Measurements from ENCODE around the gene PIK3CB.
A peak's percentile ranks its signal among the peaks of the same experiment; 100 is the strongest.

Gene PIK3CB

GRCh38 chr3:138678086-138678485 is 156.6 kb downstream of the PIK3CB start:
- no peak for DNase-seq

DNA sequence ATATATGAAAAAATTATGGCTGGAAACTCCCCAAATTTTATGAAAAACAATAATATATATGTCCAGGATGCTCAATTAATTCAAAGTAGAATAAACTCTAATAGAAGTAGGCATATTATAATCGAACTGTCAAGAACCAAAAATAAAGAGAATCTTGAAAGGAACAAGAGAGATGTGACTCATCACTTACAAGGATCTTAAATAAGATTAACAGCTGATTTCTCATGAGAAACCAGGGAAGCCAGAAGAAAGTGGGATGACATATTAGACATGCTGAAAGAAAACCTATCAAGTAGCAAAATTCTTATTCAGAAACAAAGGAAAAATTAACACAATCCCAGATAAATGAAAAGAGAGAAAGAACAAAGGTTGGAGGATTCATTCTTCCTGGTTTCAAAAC is 159.3 kb downstream of the PIK3CB start:
- no peak for DNase-seq

DNA sequence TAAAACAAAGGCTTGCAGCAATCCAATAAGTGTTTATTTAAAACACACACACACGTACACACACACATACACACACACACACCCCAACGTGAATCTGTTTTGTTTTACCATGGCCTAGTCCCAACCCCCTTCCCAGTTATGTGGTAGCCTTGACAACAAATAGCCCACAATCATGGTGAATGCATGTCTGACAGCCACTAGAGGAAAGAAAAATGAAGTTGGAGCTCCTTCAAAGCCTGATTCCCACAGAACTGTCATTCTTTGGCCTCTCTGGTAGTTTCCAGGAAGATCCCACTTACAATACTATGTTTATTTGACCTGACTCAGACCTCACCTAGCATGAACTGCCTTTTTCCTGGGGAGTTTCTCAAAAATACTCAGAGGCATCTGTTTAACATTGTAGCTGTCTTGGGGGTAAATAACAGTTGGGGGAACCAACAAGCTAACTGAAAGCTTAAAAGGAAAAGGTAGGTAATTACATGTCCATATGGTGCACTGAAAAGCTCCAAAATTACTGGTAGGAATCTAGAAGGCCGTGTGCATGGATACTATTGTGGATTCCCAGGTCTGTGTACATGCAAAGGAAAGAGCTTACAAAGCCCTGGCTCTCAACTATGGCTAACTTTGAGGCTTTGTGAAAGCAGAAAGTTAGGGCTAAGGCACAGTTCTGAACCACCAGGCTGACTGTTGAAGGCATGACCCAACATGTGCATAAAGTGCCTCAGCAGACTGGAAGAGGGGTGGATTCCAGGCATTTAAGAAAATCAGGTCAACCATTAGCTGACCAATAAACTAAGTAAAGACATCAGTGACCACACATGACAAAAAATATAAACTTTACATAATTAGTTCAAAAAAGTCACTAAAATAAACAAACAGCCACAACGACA is 160.8 kb downstream of the PIK3CB start:
- no peak for DNase-seq

- no peak for DNase-seq
Measured at GRCh38 chr3:138670407-138670806, 164.3 kb downstream of the PIK3CB start.

DNA sequence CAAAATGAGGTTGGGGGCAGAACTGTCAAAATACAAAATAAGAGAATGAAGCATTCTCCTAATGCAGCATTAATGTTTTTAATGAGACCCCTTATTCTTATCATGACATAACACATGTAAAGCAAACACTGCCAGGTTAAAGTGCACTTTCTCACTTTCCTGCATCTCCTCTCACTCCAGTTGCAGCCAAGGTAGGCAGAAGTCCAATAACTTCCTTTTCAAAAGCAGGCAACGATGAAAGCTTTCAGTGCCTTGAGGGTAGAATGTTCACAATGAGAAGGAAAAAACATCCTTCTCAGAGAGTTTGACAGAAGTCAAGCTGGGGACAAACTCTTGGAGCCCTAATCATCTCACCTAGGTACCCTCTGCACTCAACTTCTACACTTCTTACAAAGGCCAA is 166.6 kb downstream of the PIK3CB start:
- no peak for DNase-seq

DNA sequence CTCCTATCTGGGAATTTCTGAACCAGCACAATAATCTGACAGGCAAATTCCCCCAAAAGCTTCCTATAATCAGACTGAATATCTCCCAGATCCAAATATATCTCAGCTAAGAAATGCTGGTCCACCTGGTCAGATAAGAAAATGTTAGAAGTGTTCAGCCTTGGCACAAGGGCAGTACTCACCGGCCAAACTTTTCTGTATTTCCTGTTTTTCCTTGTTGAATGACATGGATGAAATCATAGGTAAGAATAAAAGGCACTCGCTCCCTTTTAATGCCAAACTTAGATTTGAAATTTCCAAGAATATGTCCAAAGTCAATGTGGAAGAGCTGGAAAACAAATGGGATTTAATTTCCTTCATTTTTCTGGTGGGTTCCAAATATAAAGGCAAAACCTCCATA is 177.2 kb downstream of the PIK3CB start:
- DNase-seq = no peak

DNA sequence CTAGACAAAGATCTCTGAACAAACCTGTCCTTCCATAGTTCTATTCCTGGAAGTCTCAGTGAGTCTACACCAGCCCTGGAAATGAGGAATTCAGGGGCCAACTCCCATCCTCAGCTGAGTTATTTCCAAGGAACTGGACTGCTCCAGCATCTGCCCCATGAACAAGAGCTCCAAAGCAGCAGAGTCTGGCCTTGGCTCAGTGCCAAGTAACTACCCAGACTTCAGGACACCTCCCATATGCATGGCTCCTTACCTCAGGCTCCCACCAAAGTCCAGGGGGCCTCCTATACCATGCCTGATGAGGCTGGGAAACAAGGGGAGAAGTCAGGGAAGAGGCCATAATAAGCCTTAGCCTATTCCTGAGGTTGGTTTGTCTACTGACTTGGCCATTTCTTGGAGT is 181.2 kb downstream of the PIK3CB start:
- DNase-seq = peak; percentile 1

- no peak for DNase-seq
Measured at GRCh38 chr3:138649134-138649533, 185.6 kb downstream of the PIK3CB start.

DNA sequence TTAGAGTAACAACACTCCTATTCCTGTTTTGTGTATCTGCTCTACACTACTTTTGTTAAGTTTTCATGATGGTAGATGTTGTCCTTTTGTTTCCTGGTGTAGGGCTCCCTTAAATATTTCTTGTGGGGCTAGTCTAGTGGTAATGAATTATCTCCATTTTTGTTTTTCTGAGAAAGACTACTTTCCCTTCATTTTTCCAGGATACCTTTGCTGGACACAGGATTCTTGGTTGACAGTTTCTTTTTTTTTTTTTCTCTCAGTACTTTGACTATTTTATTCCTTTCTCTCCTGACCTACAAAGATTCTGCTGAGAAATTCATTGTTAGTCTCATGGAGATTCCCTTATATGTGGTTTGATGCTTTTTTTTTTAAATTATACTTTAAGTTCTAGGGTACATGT is 188.2 kb downstream of the PIK3CB start:
- no peak for DNase-seq

GRCh38 chr3:138646008-138646407 is 188.7 kb downstream of the PIK3CB start:
- no peak for DNase-seq

GRCh38 chr3:138642927-138643253 is 191.8 kb downstream of the PIK3CB start:
- DNase-seq = no peak

- DNase-seq = no peak
Measured at GRCh38 chr3:138642226-138642926, 192.4 kb downstream of the PIK3CB start.

- no peak for DNase-seq
Measured at GRCh38 chr3:138640537-138640936, 194.2 kb downstream of the PIK3CB start.

- DNase-seq = no peak
Measured at GRCh38 chr3:138638641-138639040, 196.1 kb downstream of the PIK3CB start.

DNA sequence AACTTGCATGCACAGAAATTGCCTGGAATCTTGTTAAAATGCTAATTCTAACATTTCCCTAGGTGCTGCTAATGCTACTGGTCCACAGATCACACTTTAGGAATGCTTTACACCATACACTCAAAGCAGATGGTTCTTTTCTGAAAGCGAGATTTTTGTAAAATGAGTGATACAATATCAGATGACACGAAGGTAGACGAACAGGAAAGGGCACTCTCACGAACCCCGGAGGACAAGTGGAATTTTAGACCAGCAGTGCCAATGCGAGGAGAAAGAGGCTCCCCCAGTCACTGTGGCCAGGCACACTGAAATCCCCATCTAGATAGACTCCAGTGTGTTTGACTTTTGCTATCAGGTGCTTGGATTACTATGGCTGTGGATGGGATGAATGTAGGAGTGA is 205.2 kb downstream of the PIK3CB start:
- DNase-seq = no peak

GRCh38 chr3:138625707-138626365 is 208.9 kb downstream of the PIK3CB start:
- no peak for DNase-seq

GRCh38 chr3:138624518-138624917 is 210.2 kb downstream of the PIK3CB start:
- DNase-seq = no peak

- no peak for DNase-seq
Measured at GRCh38 chr3:138620431-138620830, 214.3 kb downstream of the PIK3CB start.

DNA sequence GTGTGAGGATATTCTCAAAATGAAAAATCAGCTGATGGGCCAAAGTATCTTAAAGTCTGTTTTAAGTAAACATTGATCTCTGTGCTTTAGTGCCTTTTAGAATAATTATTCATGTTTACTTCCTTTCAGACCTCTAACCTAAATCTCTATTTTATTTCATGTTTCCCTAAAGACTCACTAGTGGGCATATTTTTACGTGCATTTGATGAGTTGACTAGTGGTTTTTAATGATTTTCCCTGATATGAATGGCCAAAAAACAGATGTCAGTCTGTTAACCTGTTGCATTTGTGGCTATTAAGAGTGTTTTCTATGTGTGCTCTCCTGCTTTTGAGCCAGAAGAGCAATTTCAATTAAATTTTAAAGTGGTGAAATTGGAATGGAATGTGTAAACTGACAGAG is 219.3 kb downstream of the PIK3CB start:
- no peak for DNase-seq

- no peak for DNase-seq
Measured at GRCh38 chr3:138609898-138610266, 224.8 kb downstream of the PIK3CB start.

- peak; percentile 51 for DNase-seq
Measured at GRCh38 chr3:138608322-138609135, 226.2 kb downstream of the PIK3CB start, which contains the start of gene FAIM. TSS of gene FAIM (plus strand) at chr3:138608771. CDS start at chr3:138619727, 10,956 bp downstream.

GRCh38 chr3:138604106-138604595 is 230.6 kb downstream of the PIK3CB start:
- DNase-seq = peak; percentile 22
